Measurements from ENCODE around the gene OSBPL10. TPM values are rescaled to one million over a fixed set of nuclear protein-coding genes. Genes with fewer than 3 reads are reported as not detected.

The OSBPL10 gene
- total RNA-seq, 1 donor from 2014 or later: 3.8 TPM

- Mint-ChIP-seq H3K27me3 (ENCODE audit: unreplicated experiment) (peaks cover 2% of the 10 kb centered on the region), H3K4me1 (ENCODE audit: low read depth, unreplicated experiment) (no peaks in the 10 kb centered on the region), H3K4me3 (ENCODE audit: unreplicated experiment) (no peak overlapping the region), H3K27ac (ENCODE audit: unreplicated experiment) (no peak overlapping the region), H3K9me3 (ENCODE audit: unreplicated experiment) (peaks cover 28% of the 10 kb centered on the region), H3K36me3 (ENCODE audit: unreplicated experiment) (peaks cover 56% of the 10 kb centered on the region)
- no peak for DNase-seq
- no peak for TF ChIP-seq CTCF (IDR thresholded peaks at IDR 0.05; ENCODE audit: partially characterized antibody, unreplicated experiment)
Measured at GRCh38 chr3:31654998-31655397, 326.1 kb downstream of the OSBPL10 start.

- Mint-ChIP-seq H3K4me1 (ENCODE audit: low read depth, unreplicated experiment) (no peaks in the 10 kb centered on the region), H3K27ac (ENCODE audit: unreplicated experiment) (no peak overlapping the region), H3K36me3 (ENCODE audit: unreplicated experiment) (peaks cover 72% of the 10 kb centered on the region), H3K9me3 (ENCODE audit: unreplicated experiment) (peaks cover 39% of the 10 kb centered on the region), H3K4me3 (ENCODE audit: unreplicated experiment) (no peak overlapping the region), H3K27me3 (ENCODE audit: unreplicated experiment) (peaks cover 7% of the 10 kb centered on the region)
- no peak for TF ChIP-seq CTCF (IDR thresholded peaks at IDR 0.05; ENCODE audit: partially characterized antibody, unreplicated experiment)
- DNase-seq: no peak
Measured at GRCh38 chr3:31653464-31653863, 327.6 kb downstream of the OSBPL10 start.

- TF ChIP-seq CTCF (IDR thresholded peaks at IDR 0.05; ENCODE audit: partially characterized antibody, unreplicated experiment): no peak
- no peaks in the 10 kb centered on the region for H3K4me1 Mint-ChIP-seq (ENCODE audit: low read depth, unreplicated experiment)
- H3K36me3 Mint-ChIP-seq (ENCODE audit: unreplicated experiment): peaks cover 79% of the 10 kb centered on the region
- no peak overlapping the region for H3K27ac Mint-ChIP-seq (ENCODE audit: unreplicated experiment)
- peaks cover 36% of the 10 kb centered on the region for H3K9me3 Mint-ChIP-seq (ENCODE audit: unreplicated experiment)
- DNase-seq: no peak
- no peak overlapping the region for H3K4me3 Mint-ChIP-seq (ENCODE audit: unreplicated experiment)
- peaks cover 7% of the 10 kb centered on the region for H3K27me3 Mint-ChIP-seq (ENCODE audit: unreplicated experiment)
Measured at GRCh38 chr3:31652296-31652695, 328.8 kb downstream of the OSBPL10 start.

- H3K27ac Mint-ChIP-seq (ENCODE audit: unreplicated experiment): no peak overlapping the region
- peaks cover 5% of the 10 kb centered on the region for H3K27me3 Mint-ChIP-seq (ENCODE audit: unreplicated experiment)
- H3K4me1 Mint-ChIP-seq (ENCODE audit: low read depth, unreplicated experiment): no peaks in the 10 kb centered on the region
- peaks cover 62% of the 10 kb centered on the region for H3K36me3 Mint-ChIP-seq (ENCODE audit: unreplicated experiment)
- peaks cover 27% of the 10 kb centered on the region for H3K9me3 Mint-ChIP-seq (ENCODE audit: unreplicated experiment)
- DNase-seq: no peak
- no peak overlapping the region for H3K4me3 Mint-ChIP-seq (ENCODE audit: unreplicated experiment)
- TF ChIP-seq CTCF (IDR thresholded peaks at IDR 0.05; ENCODE audit: partially characterized antibody, unreplicated experiment): no peak
Measured at GRCh38 chr3:31648286-31648968, 332.6 kb downstream of the OSBPL10 start.

- H3K27ac Mint-ChIP-seq (ENCODE audit: unreplicated experiment): no peak overlapping the region
- peaks cover 36% of the 10 kb centered on the region for H3K36me3 Mint-ChIP-seq (ENCODE audit: unreplicated experiment)
- TF ChIP-seq CTCF (IDR thresholded peaks at IDR 0.05; ENCODE audit: partially characterized antibody, unreplicated experiment): no peak
- no peaks in the 10 kb centered on the region for H3K4me1 Mint-ChIP-seq (ENCODE audit: low read depth, unreplicated experiment)
- H3K4me3 Mint-ChIP-seq (ENCODE audit: unreplicated experiment): no peak overlapping the region
- peaks cover 13% of the 10 kb centered on the region for H3K9me3 Mint-ChIP-seq (ENCODE audit: unreplicated experiment)
- DNase-seq: no peak
- H3K27me3 Mint-ChIP-seq (ENCODE audit: unreplicated experiment): peaks cover 5% of the 10 kb centered on the region
Measured at GRCh38 chr3:31645256-31645655, 335.8 kb downstream of the OSBPL10 start.

Data from glutamatergic neuron (in vitro differentiated cells).